SH-SY5Y (cell line): ENCODE measurements around the gene KLHL29.

Source experiments
- GATA2 ChIP-seq: IDR thresholded peaks from 2 replicates; pipeline ENCODE4 v1.6.1; 2011; ENCODE audit warnings: mild to moderate bottlenecking, low read depth, low read length
- GATA3 ChIP-seq: IDR thresholded peaks from 2 replicates; pipeline ENCODE4 v1.6.1; 2011; ENCODE audit warnings: low read depth, mild to moderate bottlenecking, low read length, moderate library complexity

- TF ChIP-seq GATA2 = no peak
- no peak for TF ChIP-seq GATA3
These were observed 68.5 kb downstream of the KLHL29 start for GRCh38 chr2:23453432-23453831.
